ENCODE results near the gene DPF1.

DNA sequence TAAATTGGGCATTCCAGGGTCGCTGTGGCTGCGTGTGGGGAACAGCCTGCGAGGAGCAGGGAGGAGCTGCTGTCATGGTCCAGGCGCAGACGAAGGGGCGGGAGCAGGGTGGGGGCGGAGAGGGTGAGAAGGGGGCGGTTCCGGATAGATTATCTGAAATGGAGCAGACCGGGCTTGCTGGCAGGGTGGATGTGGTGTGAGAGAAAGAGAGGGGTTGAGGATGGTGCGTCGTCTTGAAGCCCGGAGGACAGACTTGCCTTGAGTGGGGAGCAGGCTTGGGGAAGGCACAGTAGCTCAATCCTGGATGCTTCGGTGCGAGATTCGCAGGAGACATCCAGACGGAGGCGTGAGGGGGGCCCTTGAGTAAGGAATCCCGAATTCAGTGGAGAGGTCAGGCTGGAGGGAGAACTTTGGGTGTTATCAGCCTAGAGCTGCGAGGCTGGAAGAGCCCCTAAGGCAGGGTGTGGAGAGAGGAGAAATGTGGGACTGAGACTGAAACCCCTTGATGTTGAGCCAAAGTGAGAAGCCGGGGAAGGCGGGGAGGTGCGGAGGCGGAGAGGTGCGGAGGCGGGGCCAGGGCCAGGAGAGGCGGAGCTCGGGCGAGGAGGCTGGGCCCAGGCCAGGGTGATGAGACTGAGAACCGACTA lies 40.6 kb downstream of the DPF1 start:
- TF ChIP-seq, protein P1, sequence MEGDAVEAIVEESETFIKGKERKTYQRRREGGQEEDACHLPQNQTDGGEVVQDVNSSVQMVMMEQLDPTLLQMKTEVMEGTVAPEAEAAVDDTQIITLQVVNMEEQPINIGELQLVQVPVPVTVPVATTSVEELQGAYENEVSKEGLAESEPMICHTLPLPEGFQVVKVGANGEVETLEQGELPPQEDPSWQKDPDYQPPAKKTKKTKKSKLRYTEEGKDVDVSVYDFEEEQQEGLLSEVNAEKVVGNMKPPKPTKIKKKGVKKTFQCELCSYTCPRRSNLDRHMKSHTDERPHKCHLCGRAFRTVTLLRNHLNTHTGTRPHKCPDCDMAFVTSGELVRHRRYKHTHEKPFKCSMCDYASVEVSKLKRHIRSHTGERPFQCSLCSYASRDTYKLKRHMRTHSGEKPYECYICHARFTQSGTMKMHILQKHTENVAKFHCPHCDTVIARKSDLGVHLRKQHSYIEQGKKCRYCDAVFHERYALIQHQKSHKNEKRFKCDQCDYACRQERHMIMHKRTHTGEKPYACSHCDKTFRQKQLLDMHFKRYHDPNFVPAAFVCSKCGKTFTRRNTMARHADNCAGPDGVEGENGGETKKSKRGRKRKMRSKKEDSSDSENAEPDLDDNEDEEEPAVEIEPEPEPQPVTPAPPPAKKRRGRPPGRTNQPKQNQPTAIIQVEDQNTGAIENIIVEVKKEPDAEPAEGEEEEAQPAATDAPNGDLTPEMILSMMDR (IDR thresholded peaks at IDR 0.05) = no peak
- no peak for TF ChIP-seq EZH2 (IDR thresholded peaks at IDR 0.05; ENCODE audit: borderline replicate concordance, insufficient read depth, low read depth, low read length, poor library complexity, severe bottlenecking)
